Fibroblast of skin of left quadriceps (primary cell): ENCODE measurements around the gene POLR3B.
"Not testable (repeated sequence)": the region's sequence is repeated elsewhere in the genome, so short reads cannot be mapped to it uniquely, and the experiment has no call there.

ENCODE experiments used
- DNase-seq, 2 experiments: peaks; one replicate each; pipeline ENCODE4 v3.0.0-alpha.2; 2013; ENCODE audit warnings: low read depth in 2 of 2

Gene POLR3B

DNA sequence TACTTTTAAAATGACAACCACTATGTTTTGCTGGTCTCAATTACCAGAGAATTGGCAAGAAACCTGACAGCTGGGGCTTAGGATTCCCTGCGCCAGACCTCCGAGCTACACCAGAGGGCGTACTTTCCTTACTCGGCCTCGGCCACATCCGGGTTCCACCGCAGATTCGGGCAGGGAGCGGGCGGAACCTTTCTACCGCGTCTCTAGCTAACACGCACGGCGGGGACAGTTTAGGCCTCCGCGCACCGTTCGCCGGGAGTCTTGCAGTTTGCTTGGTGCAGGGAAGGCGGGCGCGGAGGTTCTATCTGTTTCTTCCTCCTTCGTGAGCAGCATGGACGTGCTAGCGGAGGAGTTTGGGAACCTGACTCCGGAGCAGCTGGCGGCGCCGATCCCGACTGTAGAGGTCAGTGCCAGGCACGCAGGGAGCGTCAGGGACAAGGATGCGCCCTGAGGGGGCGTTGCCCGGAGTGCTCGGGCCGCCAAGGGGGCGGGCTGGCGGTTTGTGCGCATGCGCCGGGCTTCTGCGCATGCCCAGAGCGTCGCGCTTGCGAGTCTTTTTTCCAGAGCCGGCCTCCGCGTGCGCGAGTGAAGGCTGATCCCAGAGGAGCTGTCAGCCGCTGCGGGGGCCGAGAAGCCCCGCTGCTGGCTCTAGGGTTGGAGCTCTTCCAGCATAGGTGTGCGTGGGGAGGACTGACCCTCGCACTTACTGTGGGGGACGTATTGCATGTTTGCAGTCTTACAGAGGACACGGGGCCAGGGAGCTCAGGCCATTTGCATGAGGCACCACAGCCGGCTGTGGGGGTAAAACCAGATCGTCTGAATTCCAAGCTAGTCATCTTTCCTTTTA lies at the start of gene POLR3B:
TSS of gene POLR3B (plus strand) at position 200 of the 847 bp plus-strand sequence. CDS start at position 332, 132 bp downstream.
- DNase-seq, result peak; percentile 93 to 94

DNA sequence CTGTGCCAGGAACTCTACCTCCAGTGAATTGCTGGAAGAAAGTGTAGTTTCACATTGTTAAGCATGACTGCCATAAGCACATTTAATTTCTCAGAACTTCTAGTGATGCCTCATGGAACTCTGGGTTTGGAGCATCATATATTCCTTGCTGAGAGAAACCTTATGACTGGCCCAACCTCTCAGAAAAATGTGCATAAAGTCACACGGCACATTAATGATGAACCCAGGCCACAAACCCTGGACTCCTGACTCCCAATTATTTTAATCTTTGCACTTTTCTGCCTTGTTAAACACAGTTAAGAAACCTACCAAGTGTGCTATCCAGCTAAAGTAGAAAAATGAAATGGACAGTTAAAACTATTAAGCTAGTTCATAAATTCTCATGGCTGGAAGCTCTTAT lies 49.4 kb upstream of the POLR3B start:
- no peak for DNase-seq

DNA sequence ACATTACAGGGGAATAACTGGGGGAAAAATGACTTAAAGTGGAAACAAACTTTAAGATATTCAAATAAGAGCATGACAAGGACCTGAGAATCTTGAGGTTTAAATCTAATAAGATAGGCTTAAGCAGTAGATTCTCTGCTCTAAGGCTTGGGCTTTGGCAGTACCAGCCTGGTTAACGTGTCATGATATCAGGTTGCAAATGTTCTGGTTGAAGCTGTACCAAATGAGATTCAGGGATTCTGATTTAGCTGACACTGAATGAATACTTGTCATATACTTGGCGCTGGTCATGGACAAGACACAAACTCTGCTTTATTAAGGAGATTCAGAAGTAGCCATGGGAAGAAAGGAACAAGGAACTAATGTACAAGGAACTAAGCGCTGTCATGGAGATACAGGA lies 48.9 kb upstream of the POLR3B start:
- DNase-seq, result no peak

DNA sequence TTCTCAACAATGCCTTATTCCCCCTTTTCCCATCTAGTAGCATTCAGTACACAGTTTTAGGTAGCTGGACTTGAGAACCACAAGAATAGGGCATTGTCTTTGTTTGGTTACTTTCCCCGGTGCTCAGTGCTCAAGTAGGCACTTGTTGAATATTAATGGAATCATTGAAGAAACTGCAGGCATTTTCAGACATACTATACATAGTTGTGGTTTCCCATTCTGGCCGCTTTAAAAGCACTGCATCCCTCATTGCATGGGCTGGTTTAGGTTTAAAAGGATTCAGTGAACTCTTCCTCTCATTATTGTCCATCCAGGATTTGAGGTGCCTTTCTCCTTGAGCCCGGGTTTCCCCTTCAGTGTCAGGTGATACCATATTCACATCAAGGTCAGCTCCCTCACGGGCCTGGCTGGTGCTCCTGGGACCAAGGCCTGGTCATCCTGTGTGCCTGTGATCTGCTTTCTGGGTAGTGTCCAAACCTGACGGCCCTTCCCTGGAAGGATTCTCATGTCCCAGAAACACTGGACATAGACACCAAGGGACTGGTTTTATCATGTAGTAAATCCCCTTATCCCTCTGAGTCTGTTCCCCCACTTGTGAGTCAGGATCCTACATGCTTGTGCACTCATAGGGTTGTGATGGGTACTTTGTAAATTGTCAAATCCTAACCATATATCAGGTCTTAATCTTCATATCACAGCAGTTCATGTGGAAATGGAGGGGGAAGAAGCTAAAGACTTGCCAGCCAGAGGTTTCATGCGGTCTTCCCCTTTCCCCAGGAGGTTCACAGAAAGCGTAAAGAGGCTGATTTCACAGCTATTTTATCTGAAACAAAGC lies 47.7 kb upstream of the POLR3B start:
- peak; percentile 47 to 50 for DNase-seq

DNA sequence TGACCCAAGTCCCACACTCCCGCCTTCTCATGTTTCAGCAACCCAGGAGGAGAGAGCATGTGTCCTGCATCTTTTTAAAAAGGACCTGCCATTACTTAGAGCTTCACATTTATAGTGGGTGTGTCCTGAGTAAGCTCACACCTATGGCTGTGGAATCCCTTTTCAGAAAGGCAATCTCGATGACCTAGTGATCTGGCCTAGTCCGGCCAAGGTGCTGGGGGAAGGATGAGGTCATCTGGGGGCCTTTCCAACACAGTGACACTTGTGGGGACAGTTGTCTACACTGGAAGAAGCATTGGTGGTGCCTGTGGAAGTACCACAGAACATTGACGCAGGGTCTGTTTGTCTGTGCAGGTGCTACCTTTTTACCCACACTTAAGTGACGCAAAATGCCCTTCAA lies 46.9 kb upstream of the POLR3B start:
- no peak for DNase-seq

DNA sequence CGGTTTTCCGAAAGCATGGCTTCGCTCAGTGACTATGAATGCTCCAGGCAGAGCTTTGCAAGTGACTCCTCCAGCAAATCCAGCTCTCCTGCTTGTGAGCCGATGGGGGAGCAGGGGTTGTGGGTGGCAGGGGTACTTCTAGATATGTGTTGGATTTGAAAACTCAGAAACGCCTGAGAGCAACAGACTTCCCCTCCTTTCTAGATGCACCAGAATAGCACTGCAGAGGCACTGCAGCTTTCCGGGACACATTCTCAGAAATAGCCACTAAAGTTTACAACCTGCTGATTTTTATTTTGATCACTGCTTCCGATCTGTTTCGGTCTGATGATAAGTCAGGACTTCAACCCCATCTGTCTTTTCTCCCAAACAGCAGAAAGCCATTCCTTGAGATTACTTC lies 46.4 kb upstream of the POLR3B start:
- no peak for DNase-seq

DNA sequence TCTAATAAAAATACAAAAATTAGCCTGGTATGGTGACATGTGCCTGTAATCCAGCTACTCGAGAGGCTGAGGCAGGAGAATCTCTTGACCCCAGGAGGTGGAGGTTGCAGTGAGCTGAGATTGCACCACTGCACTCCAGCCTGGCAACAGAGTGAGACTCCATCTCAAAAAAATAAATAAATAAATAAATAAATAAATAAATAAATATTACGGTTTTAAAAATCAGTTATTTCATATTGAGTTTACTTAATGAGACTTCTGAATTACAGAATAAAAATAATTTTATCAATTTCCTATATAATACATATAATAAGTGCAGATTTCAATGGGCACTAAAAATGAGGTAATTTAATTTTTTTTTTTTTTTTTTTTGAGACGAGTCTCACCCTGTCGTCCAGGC lies 44.1 kb upstream of the POLR3B start:
- DNase-seq, result not testable (repeated sequence)

DNA sequence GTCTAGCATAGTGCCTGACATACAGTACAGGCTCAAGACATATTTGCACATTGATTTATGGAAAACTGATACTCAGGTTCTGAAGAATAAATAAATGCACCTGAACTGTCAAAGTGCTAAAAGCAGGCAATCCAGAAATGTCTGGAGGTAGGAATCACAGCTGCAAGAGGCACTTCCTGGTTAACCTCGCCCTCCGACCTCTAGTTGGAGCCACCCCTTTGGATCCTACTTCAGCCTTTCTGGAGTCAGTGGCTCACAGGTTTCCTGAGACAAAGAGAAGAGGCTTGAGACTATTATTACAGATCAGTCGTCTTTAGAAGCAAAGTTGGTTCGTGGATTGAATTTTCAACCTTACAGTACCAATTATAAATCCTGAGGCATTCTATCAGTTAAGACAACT lies 42.0 kb upstream of the POLR3B start:
- no peak for DNase-seq

DNA sequence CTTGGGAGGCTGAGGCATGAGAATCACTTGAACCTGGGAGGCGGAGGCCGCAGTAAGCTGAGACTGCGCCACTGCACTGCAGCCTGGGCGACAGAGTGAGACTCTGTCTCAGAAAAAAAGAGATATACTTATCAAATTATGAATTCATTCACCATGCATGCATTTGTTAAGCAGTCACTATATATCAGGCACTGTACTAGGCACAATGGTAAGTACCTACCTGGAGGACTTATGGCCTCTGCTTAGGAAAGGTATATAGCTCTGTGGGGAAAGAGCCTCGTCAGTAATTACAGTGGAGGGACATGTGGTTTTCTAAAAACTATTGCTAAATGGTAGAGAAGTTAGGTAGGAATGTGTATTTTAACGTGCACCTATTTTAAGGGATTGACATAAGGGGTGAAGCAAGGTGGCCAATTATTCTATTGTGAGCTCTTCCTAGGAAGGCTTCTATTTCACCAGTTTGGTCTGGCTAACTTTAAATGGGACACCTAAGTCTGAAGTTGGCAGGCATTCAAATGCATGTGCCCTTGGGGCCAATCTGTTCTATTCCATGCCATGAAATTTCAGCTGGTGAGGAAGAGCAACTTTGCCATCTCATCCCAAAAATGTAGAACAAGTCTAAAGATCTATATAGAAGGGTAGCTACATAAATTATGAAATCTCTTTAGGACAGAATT lies 40.0 kb upstream of the POLR3B start:
- no peak for DNase-seq

DNA sequence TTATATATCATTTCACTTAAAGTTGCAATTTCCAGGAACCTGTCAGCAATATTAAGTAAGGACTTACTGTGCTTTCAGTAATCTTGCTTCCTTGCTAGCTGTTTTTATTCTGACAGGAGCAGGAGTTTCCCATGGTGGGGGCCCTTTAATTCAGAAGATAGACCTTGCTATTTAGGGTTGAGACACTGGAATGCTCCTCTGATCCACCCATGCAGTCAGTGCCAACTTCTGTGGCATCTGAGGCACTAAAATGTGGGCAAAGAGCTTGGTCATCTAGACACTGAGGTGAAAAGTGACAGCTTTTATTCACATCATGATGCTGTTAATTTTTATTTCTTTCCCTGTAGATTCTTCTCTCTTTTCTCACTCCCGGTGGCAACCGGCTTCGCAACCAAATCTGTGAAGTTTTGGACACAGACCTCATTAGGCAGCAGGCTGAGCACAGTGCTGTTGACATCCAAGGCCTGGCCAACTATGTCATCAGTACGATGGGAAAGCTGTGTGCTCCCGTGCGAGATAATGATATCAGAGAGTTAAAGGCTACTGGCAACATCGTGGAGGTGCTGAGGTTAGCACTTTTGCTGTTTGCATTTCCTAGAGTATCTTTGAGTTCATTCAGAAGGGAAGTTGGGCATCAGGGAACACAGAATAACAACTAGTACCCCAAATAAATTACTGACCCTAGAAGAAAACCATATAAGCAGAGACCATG lies 36.3 kb upstream of the POLR3B start:
- DNase-seq, result no peak

DNA sequence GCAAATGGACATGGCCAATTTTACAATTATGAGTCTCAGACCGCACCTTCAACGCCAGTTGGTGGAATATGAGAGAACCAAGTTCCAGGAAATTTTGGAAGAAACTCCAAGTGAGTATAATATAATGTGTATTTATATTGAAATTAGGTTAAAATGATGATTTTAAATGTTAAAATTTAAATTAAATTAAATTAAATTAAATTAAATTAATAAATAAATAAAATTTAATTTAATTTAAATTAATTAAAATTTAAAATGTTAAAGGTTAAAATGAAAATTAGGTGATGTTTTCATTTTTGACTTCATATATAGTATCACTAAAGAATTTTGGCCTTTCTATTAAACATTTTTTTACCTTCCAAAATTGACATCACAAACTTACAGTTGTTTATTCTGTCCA lies 34.0 kb upstream of the POLR3B start:
- no peak for DNase-seq

DNA sequence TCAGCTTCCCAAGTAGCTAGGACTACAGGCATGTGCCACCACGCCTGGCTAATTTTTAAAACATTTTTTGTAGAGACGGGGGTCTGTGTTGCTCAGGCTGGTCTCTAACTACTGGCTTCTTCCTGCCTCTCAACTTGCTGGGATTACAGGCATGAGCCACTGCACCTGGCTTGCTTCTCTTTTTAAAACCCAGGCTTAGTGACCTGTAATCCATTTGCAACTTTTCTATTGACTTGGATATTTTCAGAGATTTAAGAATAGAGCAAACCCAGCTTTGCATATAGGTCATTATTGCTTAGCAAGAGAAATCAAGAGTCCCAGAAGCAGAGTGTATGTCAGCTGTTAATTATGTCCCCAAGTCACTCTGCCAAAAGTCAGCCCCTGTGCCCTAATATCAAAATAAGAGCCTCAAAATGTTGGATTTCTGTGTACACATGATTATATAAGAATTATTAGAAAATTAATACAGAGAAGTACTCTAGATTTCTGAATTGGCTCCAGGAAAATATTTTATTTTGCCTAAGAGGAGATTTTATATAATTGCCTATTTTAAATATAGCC lies 30.2 kb upstream of the POLR3B start:
- no peak for DNase-seq

DNA sequence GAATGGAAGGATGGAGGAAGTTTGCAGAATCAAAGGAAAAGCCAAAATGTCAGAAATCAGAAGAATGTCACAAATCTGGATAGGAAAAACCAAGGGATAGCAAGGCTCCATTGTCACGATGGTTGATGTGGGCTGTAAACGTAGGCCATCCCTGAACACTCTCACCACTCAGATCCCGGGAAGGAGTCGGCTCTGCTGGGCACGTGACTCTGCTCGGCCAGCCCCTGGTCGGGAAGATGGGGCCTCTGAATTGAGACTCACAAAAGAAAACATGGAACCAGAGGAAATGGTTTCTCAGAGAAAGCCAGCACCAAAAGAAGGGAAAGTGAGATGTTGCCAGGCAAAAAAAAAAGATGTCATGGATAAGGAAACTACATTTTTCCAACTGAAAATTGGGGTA lies 28.8 kb upstream of the POLR3B start:
- DNase-seq, result no peak

DNA sequence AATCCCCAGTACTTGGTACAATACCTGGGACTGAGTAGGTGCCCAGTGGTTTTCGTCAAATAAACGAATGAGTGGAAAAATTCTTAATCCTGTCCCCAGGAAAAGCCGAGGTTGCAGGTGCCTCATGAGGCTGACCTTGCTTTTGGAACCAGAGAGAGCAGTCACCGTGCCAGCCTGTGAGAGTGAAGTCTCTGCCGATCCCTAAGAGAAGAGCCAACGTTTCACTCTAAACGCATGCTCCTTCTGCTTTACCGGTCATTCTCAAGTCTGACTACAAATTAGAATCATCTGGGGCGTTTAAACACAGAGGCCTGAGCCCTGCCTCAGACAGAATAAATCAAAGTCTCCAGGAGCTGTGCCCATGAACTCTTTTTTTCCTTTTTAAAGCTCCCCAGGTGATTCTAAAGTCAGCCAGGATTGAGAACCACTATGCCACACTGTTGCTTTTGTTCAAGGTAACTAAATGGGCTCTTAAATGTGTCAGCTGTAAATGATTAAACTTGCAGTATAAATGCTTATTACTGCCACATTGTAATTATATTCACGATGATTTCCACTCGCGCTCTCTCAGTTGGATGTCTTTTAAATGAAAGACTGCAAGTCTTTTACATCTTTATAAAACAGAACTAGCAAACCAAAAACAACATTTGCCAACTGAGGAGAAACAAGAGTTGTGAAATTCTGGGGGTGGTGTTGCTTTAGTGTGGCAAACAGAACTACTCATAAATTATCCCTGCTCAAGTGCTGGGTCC lies 28.1 kb upstream of the POLR3B start:
- DNase-seq, result no peak

DNA sequence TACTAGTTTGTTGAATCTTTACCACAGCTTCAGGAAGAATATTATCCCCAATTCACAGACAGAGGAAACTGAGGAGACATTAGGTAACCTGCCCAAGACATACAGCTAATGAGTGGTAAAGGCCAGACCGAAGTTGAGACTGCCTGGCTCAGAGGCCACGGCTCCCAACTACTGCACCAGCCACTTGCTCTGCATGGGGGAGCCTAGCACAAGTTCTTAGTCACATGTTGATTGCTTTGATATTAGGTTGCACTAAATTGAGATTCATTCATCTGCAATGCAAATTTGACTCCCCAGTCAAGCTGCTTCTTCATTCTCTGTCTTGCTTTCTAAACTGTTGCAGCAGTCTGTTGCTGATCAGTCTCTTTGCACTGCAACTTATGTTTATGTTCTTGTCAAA lies 25.9 kb upstream of the POLR3B start:
- DNase-seq, result no peak

DNA sequence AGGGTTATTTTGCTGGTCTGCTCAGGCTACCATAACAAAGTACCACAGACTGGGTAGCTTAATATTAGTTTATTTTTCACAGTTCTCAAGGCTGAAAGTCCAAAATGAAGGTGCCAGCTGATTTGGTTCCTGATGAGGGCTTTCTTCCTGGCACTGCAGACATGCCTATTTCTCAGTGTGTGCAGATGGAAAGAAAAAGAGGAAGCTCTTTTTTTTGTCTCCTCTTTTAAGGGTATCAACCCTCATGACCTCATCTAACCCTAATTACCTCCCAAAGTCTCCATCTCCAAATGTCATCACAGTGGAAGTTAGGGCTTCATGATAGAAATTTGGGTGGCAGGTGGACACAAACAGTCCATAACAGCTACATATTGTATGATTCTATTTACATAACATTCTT lies 25.0 kb upstream of the POLR3B start:
- no peak for DNase-seq

DNA sequence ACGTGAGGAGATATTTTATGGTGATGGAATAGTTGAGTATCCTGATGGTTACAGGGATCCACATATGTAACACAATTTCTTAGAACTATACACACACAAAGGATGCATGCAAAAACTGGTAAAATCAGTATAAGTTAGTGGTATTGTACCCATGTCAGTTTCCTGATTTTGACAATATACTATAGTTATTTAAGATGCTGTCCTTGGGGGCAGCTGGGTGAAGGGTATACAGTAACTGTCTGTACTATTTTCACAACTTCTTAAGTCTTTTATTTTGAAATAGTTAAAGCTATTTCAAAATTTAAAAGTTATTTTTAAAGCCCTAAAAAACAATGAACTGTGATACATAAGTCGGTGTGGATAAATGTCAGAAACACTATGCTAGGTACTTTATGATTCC lies 24.5 kb upstream of the POLR3B start:
- no peak for DNase-seq

DNA sequence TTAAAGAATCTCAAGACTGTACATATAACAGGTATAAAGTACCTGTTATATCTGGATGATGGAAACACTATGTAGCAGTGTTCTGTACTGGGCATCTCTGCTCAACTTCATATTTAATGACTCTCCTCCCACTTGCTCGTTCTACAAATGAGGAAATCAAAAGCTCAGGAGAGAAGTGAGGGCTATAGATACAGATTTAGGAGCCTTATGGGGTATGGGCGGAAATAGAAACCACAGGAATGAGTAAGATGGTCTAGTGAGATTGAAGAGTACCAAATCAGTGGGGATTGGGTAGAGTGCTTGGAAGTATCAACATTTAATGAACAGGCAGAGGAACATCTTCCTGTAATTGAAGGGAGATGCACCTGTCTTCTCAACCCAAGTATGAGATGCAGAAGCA lies 23.8 kb upstream of the POLR3B start:
- no peak for DNase-seq

DNA sequence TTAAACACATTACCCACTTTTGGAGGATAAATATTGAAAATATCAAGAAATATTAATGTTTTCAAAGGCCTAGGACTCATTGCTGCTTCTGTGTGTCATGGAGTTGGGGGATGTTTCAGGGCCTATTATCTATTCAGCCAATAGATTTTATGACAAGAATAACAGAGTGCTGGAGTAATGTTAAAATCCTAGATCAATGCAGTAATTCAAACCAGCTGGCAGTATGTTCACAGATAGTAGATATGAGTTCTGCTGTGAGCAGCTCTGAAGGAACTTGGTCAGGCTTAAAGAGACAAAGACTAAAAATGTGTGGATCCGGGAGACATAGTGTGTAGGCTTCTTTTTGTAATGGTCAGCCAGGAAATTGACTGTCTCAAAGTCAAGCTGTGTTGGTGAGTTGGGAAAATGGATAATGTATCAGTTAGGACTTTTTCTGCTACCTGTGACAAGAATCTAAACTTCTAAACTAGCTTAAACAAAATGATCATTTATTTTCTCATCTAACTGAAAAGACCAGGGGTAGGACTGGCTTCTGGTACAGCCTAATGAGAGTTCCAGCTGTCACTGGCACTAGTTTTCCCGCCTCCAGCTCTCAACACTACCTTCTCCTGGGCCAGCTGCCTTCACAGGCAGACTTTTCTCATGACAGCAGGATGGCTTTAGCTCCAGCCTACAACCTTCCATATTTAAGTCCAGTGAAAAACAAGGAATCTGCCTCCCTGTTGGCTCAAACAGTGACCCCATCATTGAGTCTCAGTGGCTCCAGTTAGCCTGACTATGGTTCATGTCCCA lies 16.3 kb upstream of the POLR3B start:
- DNase-seq, result peak; percentile 36 to 43
